HepG2 (cell line): ENCODE results near the gene NR2F6. TPM values are rescaled to one million over a fixed set of nuclear protein-coding genes. Genes with fewer than 3 reads are reported as not detected.

Experiments used
- ATAC-seq: fragments of 200-7000 bp; cut with Tn5 transposase; 3 replicates; pipeline ENCODE4 v1.9.1; 2020; ENCODE audit warnings: mild to moderate bottlenecking, moderate library complexity
- BruUV-seq: library from RNA; stranded (reverse); fragments of 400-500 nt; replicated peaks from 2 replicates; lab custom pipeline; 2021; lab: Mats Ljungman, UMichigan
- CTCF ChIA-PET: fragments of 300-600 bp; formaldehyde crosslinking; extraction: SDS; loops from one replicate; lab custom pipeline; 2021; ENCODE audit warnings: low total read pairs, inconsistent platforms, low intra/inter-chr PET ratio; lab: Yijun Ruan, JAX
- POLR2A ChIA-PET: fragments of 350-600 bp; sonication (Branson Sonifier 250); formaldehyde crosslinking; loops from one replicate; lab custom pipeline; 2020; ENCODE audit warnings: antibody characterized with exemption, inconsistent platforms; lab: Yijun Ruan, JAX
- DNase-seq: peaks from one replicate; pipeline ENCODE4 v3.0.0-alpha.2; 2015; ENCODE audit warnings: low spot score
- FAIRE-seq: peaks from 3 replicates; lab custom pipeline; 2011; peaks lifted over from hg19 to GRCh38; lab: Jason Lieb, UNC
- H2AFZ ChIP-seq: one replicate; pipeline ENCODE4 v1.6.1; 2011; ENCODE audit warnings: low read length, inconsistent platforms
- H3K27ac ChIP-seq: fragments of 300-600 bp; 3 replicates; pipeline ENCODE4 v1.8.0; 2011; ENCODE audit warnings: mixed run types, mild to moderate bottlenecking, mixed read lengths, low read length, inconsistent platforms; ENCODE audit not compliant: insufficient read depth; ENCODE audit errors: extremely low read length
- H3K27me3 ChIP-seq, 2 experiments: fragments of 200-600 bp in 1 of 2; 2 replicates in 1 of 2; 3 replicates in 1 of 2; pipeline versions ENCODE4 v1.6.0 to v1.8.0; 2011; ENCODE audit warnings: low read length in 2 of 2, mild to moderate bottlenecking in 2 of 2, moderate library complexity in 2 of 2, inconsistent platforms in 1 of 2; ENCODE audit not compliant: insufficient read depth in 2 of 2, control insufficient read depth in 1 of 2
- H3K36me3 ChIP-seq, 2 experiments: fragments of 200-600 bp in 1 of 2; replicated peaks in 1 of 2; 2 replicates in 1 of 2; 3 replicates in 1 of 2; pipeline versions ENCODE4 v1.5.1 to v1.8.0; 2011; ENCODE audit warnings: low read length in 2 of 2, inconsistent platforms in 1 of 2; ENCODE audit not compliant: insufficient read depth in 2 of 2, control insufficient read depth in 1 of 2
- H3K4me1 ChIP-seq: 2 replicates; pipeline ENCODE4 v1.5.1; 2012; ENCODE audit warnings: low read length, inconsistent platforms; ENCODE audit not compliant: insufficient read depth
- H3K4me2 ChIP-seq: 2 replicates; pipeline ENCODE4 v1.6.0; 2011; ENCODE audit warnings: low read depth, low read length, inconsistent platforms
- H3K4me3 ChIP-seq, 3 experiments: fragments of 200-600 bp in 1 of 3; sonication (generic), shearing (Covaris generic) in 1 of 3; replicated peaks in 1 of 3; 2 replicates each; pipeline ENCODE4 v1.5.1; 2011 to 2016; ENCODE audit warnings: low read length in 3 of 3, inconsistent platforms in 2 of 3, low read depth in 2 of 3, mild to moderate bottlenecking in 2 of 3, control low read depth in 1 of 3, mixed read lengths in 1 of 3; ENCODE audit not compliant: insufficient read depth in 1 of 3
- H3K79me2 ChIP-seq: one replicate; pipeline ENCODE4 v1.6.1; 2011; ENCODE audit warnings: low read length, inconsistent platforms; ENCODE audit not compliant: insufficient read depth
- H3K9ac ChIP-seq: 2 replicates; pipeline ENCODE4 v1.6.0; 2011; ENCODE audit warnings: mild to moderate bottlenecking, low read depth, low read length, inconsistent platforms; ENCODE audit not compliant: insufficient read depth
- H3K9me3 ChIP-seq: 2 replicates; pipeline ENCODE4 v1.5.1; 2012; ENCODE audit warnings: mild to moderate bottlenecking, low read length
- H4K20me1 ChIP-seq: 2 replicates; pipeline ENCODE4 v1.6.0; 2011; ENCODE audit warnings: inconsistent platforms, mild to moderate bottlenecking, low read length, moderate library complexity; ENCODE audit not compliant: insufficient read depth
- PAX8 ChIP-seq: sonication (generic); formaldehyde crosslinking; IDR thresholded peaks from 2 replicates; pipeline ENCODE4 v1.8.0; 2022; ENCODE audit warnings: mild to moderate bottlenecking, missing genetic modification reagents, borderline replicate concordance
- RBAK ChIP-seq: sonication (generic); formaldehyde crosslinking; IDR thresholded peaks from 2 replicates; pipeline ENCODE4 v1.5.1; 2020; ENCODE audit warnings: mild to moderate bottlenecking, missing genetic modification reagents
- STAT5B ChIP-seq: sonication (generic); formaldehyde crosslinking; IDR thresholded peaks from 2 replicates; pipeline ENCODE4 v1.4.0; 2020; ENCODE audit warnings: missing genetic modification reagents
- U2AF2 ChIP-seq: fragments of 200-400 bp; formaldehyde crosslinking; IDR thresholded peaks from 2 replicates; pipeline ENCODE4 v1.6.1; 2017; ENCODE audit warnings: low read depth, mild to moderate bottlenecking, low read length
- ZSCAN30 ChIP-seq: sonication (generic); formaldehyde crosslinking; IDR thresholded peaks from 2 replicates; pipeline ENCODE4 v1.5.0; 2020; ENCODE audit warnings: mild to moderate bottlenecking, missing genetic modification reagents
- WGBS: methylation state at CpG from one replicate; pipeline ENCODE4 v1.1.6; 2017; ENCODE audit warnings: low lambda C conversion rate; 5-methylcytosine and 5-hydroxymethylcytosine counted together
- in situ Hi-C: cut with HindIII; loops from 2 replicates; pipeline ENCODE4 v1.10.0; 2017; ENCODE audit warnings: low pct_unique_long_range_greater_than_20kb; ENCODE audit not compliant: extremely low pct_ligation_motif_present
- intact Hi-C: fragments of 100-400 bp; cut with micrococcal nuclease; formaldehyde crosslinking; loops from one replicate; pipeline ENCODE4 v1.10.0; 2022; ENCODE audit not compliant: unreplicated experiment
- polyA plus RNA-seq, 8 experiments: library from polyadenylated mRNA; depleted of rRNA in 3 of 8; stranded (reverse) in 7 of 8; unstranded in 1 of 8; fragments of >200 nt; fragmentation: Illumina TruSeq in 4 of 8; extraction: Trizol in 4 of 8; gene quantifications; 2 replicates each; pipeline versions ENCODE4 v1.2.1 to v1.2.3, GENCODE V29; 2011 to 2016; ENCODE audit warnings: low read depth in 4 of 8, missing spikeins in 1 of 8, mixed read lengths in 1 of 8; ENCODE audit not compliant: insufficient read depth in 1 of 8
- total RNA-seq, 5 experiments: library from RNA; depleted of rRNA; stranded (reverse); fragments of >200 nt; fragmentation: Illumina TruSeq; extraction: Trizol; gene quantifications; 2 replicates each; pipeline ENCODE4 v1.2.3, GENCODE V29; 2016; ENCODE audit warnings: low read depth in 1 of 5
- TF ChIP-seq, protein P1 (sequence below): sonication (generic); formaldehyde crosslinking; IDR thresholded peaks from 2 replicates; pipeline ENCODE4 v1.4.0; 2020; ENCODE audit warnings: mild to moderate bottlenecking, missing genetic modification reagents
- TF ChIP-seq, protein P2 (sequence below): sonication (generic); formaldehyde crosslinking; IDR thresholded peaks from 2 replicates; pipeline ENCODE4 v1.8.1; 2022; ENCODE audit warnings: mild to moderate bottlenecking, missing genetic modification reagents

Gene NR2F6
- total and polyA plus RNA-seq, 2 of the 13 experiments (the other 11 are each of a cell fraction or from before 2014, with no cell fraction given): 30.9 to 72.4 TPM

- WGBS: 90% methylated on average over 5 of the region's 15 CpGs
- no TSS peak for BruUV-seq
- CTCF ChIA-PET: no interaction called here
- POLR2A ChIA-PET: interaction anchor here (1.3 to 5.0 kb wide), 8 partner anchors 8 to 55 kb away, joined by 4 to 52 read pairs (median 12); partner anchors contain the start of genes BABAM1, MRPL34, OCEL1 and USE1
- in situ Hi-C loops (no loop called here), intact Hi-C loops (no loop called here)
- Histone ChIP-seq H4K20me1 (no peaks in the 10 kb centered on the region), H3K36me3 (no peaks in the 10 kb centered on the region), H3K79me2 (peaks cover 1% of the 10 kb centered on the region), H3K4me2 (no peak overlapping the region), H3K27me3 (no peaks in the 10 kb centered on the region), H3K9ac (no peak overlapping the region), H3K27ac (no peak overlapping the region), H3K9me3 (no peaks in the 10 kb centered on the region), H3K4me3 (no peak overlapping the region), H2AFZ (no peak overlapping the region), H3K4me1 (peaks cover 49% of the 10 kb centered on the region)
- ATAC-seq: no peak
- no peak for FAIRE-seq
- TF ChIP-seq PAX8 (CRISPR knock-in tag): no peak
- no peak for TF ChIP-seq ZSCAN30 (CRISPR knock-in tag)
- TF ChIP-seq, protein P1, sequence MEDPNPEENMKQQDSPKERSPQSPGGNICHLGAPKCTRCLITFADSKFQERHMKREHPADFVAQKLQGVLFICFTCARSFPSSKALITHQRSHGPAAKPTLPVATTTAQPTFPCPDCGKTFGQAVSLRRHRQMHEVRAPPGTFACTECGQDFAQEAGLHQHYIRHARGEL (CRISPR knock-in tag): no peak
- TF ChIP-seq, protein P2, sequence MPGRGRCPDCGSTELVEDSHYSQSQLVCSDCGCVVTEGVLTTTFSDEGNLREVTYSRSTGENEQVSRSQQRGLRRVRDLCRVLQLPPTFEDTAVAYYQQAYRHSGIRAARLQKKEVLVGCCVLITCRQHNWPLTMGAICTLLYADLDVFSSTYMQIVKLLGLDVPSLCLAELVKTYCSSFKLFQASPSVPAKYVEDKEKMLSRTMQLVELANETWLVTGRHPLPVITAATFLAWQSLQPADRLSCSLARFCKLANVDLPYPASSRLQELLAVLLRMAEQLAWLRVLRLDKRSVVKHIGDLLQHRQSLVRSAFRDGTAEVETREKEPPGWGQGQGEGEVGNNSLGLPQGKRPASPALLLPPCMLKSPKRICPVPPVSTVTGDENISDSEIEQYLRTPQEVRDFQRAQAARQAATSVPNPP: no peak
- TF ChIP-seq STAT5B: no peak
- TF ChIP-seq RBAK (CRISPR knock-in tag): no peak
- no peak for TF ChIP-seq U2AF2
- no peak for DNase-seq
Observed at GRCh38 chr19:17249887-17250548, 4.3 kb upstream of the NR2F6 start.
